Measurements from ENCODE around the gene FBXO17. TPM values are rescaled to one million over a fixed set of nuclear protein-coding genes. Genes with fewer than 3 reads are reported as not detected.

The FBXO17 gene
- total and polyA plus RNA-seq, 4 donors, result 19.7 to 31.9 (median 23.4) TPM

GRCh38 chr19:39014037-39014436, 38.5 kb upstream of the FBXO17 start:
- H3K9ac ChIP-seq (ENCODE audit: low read depth in 1 of 2, low read length in 2 of 2), result no peak overlapping the region
- WGBS, result 88% methylated on average over 7 of the region's 7 CpGs
- no peak overlapping the region for H3K27ac ChIP-seq (ENCODE audit: low read depth in 1 of 2, low read length in 2 of 2)
- no peak for DNase-seq (ENCODE audit: low spot score)
- no peaks in the 10 kb centered on the region for H3K27me3 ChIP-seq (ENCODE audit: control insufficient read depth in 4 of 4, insufficient read depth in 4 of 4, low read length in 3 of 4)
- no peaks in the 10 kb centered on the region for H3K9me3 ChIP-seq (ENCODE audit: control insufficient read depth in 4 of 4, low read length in 3 of 4)
- no peak overlapping the region for H3K4me3 ChIP-seq (ENCODE audit: low read depth in 1 of 3, low read length in 3 of 3)
- TF ChIP-seq RAD21 (IDR thresholded peaks at IDR 0.05) (no peak), HNF4A (conservative IDR thresholded peaks at IDR 0.05) (no peak), MAX (IDR thresholded peaks at IDR 0.05) (no peak), HNF4G (IDR thresholded peaks at IDR 0.05) (no peak), JUND (IDR thresholded peaks at IDR 0.05) (no peak), FOXA1 (IDR thresholded peaks at IDR 0.05) (no peak), YY1 (IDR thresholded peaks at IDR 0.05) (no peak), ATF3 (IDR thresholded peaks at IDR 0.05) (no peak), GABPA (IDR thresholded peaks at IDR 0.05 in 1 of 2, conservative IDR thresholded peaks at IDR 0.05 in 1 of 2) (no peak), EGR1 (IDR thresholded peaks at IDR 0.05; ENCODE audit: low read depth in 2 of 2) (no peak)
- no peaks in the 10 kb centered on the region for H3K4me1 ChIP-seq (ENCODE audit: control insufficient read depth in 4 of 4, insufficient read depth in 4 of 4, low read length in 3 of 4)
- peaks cover 0 to 3% (median 0%) of the 10 kb centered on the region in 4 donors for H3K36me3 ChIP-seq (ENCODE audit: control insufficient read depth in 4 of 4, insufficient read depth in 3 of 4, low read depth in 1 of 4, low read length in 3 of 4)

GRCh38 chr19:39009001-39009400, 33.5 kb upstream of the FBXO17 start:
- no peak overlapping the region for H3K27ac ChIP-seq (ENCODE audit: low read depth in 1 of 2, low read length in 2 of 2)
- H3K36me3 ChIP-seq (ENCODE audit: control insufficient read depth in 4 of 4, insufficient read depth in 3 of 4, low read depth in 1 of 4, low read length in 3 of 4), result no peaks in the 10 kb centered on the region
- H3K27me3 ChIP-seq (ENCODE audit: control insufficient read depth in 4 of 4, insufficient read depth in 4 of 4, low read length in 3 of 4), result no peaks in the 10 kb centered on the region
- no peak overlapping the region for H3K4me3 ChIP-seq (ENCODE audit: low read depth in 1 of 3, low read length in 3 of 3)
- WGBS, result 93% methylated on average over 6 of the region's 6 CpGs
- H3K4me1 ChIP-seq (ENCODE audit: control insufficient read depth in 4 of 4, insufficient read depth in 4 of 4, low read length in 3 of 4), result no peaks in the 10 kb centered on the region
- no peak for DNase-seq (ENCODE audit: low spot score)
- no peak for TF ChIP-seq YY1 (IDR thresholded peaks at IDR 0.05)
- TF ChIP-seq MAX (IDR thresholded peaks at IDR 0.05), result no peak
- TF ChIP-seq SP1 (IDR thresholded peaks at IDR 0.05), result no peak
- no peak for TF ChIP-seq NR2F2 (IDR thresholded peaks at IDR 0.05)
- TF ChIP-seq TAF1 (conservative IDR thresholded peaks at IDR 0.05), result no peak
- TF ChIP-seq HNF4G (IDR thresholded peaks at IDR 0.05), result no peak
- no peak for TF ChIP-seq ATF3 (IDR thresholded peaks at IDR 0.05)
- no peak for TF ChIP-seq ZBTB33 (IDR thresholded peaks at IDR 0.05)
- no peak for TF ChIP-seq CTCF (IDR thresholded peaks at IDR 0.05; ENCODE audit: low read depth, low read length, missing input control)
- no peak for TF ChIP-seq RXRA (IDR thresholded peaks at IDR 0.05)
- TF ChIP-seq JUND (IDR thresholded peaks at IDR 0.05), result no peak
- no peak for TF ChIP-seq REST (IDR thresholded peaks at IDR 0.05)
- no peak for TF ChIP-seq RAD21 (IDR thresholded peaks at IDR 0.05)
- no peak for TF ChIP-seq EGR1 (IDR thresholded peaks at IDR 0.05; ENCODE audit: low read depth in 2 of 2)
- no peak for TF ChIP-seq FOXA2 (IDR thresholded peaks at IDR 0.05)
- no peaks in the 10 kb centered on the region for H3K9me3 ChIP-seq (ENCODE audit: control insufficient read depth in 4 of 4, low read length in 3 of 4)
- no peak overlapping the region for H3K9ac ChIP-seq (ENCODE audit: low read depth in 1 of 2, low read length in 2 of 2)
